ENCODE results near the gene ZDHHC17.

ZDHHC17 gene

DNA sequence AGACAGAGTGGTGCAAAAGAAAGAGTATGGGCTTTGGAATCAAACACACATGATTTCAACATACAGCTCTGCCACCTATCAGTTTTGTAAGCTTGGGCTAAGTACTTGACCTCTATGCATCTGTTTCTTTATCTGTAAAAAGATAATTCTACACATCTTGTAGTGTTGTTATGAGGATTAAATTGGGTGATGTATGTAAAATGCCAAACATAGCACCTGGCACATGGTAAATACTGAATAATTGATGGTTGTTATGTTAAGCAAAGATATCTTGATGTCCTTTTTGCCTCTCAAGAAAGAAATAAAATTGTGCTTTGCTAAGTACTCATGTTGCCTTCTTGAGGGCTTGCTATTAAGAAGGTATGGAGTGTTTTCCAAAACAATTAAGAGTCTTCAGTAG is 117.2 kb downstream of the ZDHHC17 start:
- no peak overlapping the region for H3K9ac ChIP-seq
- H3K9me3 ChIP-seq (ENCODE audit: control insufficient read depth, low read length) = no peaks in the 10 kb centered on the region
- peaks cover 5% of the 10 kb centered on the region for H3K4me1 ChIP-seq
- TF ChIP-seq, protein P1, sequence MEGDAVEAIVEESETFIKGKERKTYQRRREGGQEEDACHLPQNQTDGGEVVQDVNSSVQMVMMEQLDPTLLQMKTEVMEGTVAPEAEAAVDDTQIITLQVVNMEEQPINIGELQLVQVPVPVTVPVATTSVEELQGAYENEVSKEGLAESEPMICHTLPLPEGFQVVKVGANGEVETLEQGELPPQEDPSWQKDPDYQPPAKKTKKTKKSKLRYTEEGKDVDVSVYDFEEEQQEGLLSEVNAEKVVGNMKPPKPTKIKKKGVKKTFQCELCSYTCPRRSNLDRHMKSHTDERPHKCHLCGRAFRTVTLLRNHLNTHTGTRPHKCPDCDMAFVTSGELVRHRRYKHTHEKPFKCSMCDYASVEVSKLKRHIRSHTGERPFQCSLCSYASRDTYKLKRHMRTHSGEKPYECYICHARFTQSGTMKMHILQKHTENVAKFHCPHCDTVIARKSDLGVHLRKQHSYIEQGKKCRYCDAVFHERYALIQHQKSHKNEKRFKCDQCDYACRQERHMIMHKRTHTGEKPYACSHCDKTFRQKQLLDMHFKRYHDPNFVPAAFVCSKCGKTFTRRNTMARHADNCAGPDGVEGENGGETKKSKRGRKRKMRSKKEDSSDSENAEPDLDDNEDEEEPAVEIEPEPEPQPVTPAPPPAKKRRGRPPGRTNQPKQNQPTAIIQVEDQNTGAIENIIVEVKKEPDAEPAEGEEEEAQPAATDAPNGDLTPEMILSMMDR (IDR thresholded peaks at IDR 0.05) = no peak
- no peak overlapping the region for H3K27ac ChIP-seq
- peak overlapping the region; percentile 14 for H2AFZ ChIP-seq
- no peak overlapping the region for H3K4me3 ChIP-seq (ENCODE audit: low read depth, low read length)
- no peaks in the 10 kb centered on the region for H3K36me3 ChIP-seq (ENCODE audit: control insufficient read depth, insufficient read depth, low read length)
- H3K4me2 ChIP-seq (ENCODE audit: low read length) = no peak overlapping the region
- H3K27me3 ChIP-seq (ENCODE audit: control insufficient read depth, insufficient read depth, low read length) = no peaks in the 10 kb centered on the region
- H3K79me2 ChIP-seq = no peaks in the 10 kb centered on the region

DNA sequence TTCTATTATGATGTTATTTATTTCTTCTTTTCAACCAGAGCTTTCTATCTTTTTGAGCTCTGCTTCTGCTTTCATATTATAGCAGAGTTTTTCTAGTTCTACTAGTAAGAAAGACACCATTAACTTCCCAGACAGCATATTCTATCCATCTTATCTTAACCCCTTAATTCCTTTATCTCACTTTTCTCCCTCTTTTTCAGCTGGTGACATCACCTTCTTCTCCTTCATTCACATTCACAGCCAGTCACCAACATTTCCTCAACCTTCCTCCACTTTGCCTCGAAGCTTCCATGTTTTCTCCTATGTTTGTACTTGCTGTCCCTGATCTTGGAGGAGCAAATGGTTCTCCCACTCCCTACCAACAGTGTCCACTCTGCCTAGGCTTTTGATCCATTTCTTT is 118.5 kb downstream of the ZDHHC17 start:
- Histone ChIP-seq H3K27me3 (ENCODE audit: control insufficient read depth, insufficient read depth, low read length) (no peaks in the 10 kb centered on the region), H3K4me1 (peaks cover 2% of the 10 kb centered on the region), H3K27ac (no peak overlapping the region), H3K36me3 (ENCODE audit: control insufficient read depth, insufficient read depth, low read length) (no peaks in the 10 kb centered on the region), H3K4me3 (ENCODE audit: low read depth, low read length) (no peak overlapping the region), H3K79me2 (no peaks in the 10 kb centered on the region), H3K4me2 (ENCODE audit: low read length) (no peak overlapping the region), H2AFZ (no peak overlapping the region), H3K9ac (no peak overlapping the region), H3K9me3 (ENCODE audit: control insufficient read depth, low read length) (no peaks in the 10 kb centered on the region)
- TF ChIP-seq, protein P1 (IDR thresholded peaks at IDR 0.05) = no peak

DNA sequence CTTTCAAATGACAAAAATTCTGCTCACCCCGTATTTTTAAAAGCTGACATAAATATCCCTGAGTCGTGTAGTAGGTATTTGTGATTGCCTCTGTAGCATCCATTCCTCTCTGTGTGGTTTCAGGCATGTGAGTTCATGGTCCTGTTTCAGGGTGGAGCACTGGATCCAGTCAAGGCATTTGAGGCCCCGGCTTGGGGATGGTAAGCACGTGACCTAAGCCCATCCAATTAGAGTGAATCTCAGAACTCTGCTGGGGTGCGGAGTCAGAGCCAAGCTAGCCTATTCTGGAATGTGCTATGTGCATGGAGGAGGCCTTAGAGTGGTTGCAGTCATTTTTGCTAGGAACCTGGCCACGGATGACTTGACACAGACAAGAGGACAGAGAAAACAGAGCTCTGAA is 119.2 kb downstream of the ZDHHC17 start:
- Histone ChIP-seq H3K36me3 (ENCODE audit: control insufficient read depth, insufficient read depth, low read length) (no peaks in the 10 kb centered on the region), H3K4me2 (ENCODE audit: low read length) (no peak overlapping the region), H3K4me3 (ENCODE audit: low read depth, low read length) (no peak overlapping the region), H3K79me2 (no peaks in the 10 kb centered on the region), H3K27me3 (ENCODE audit: control insufficient read depth, insufficient read depth, low read length) (no peaks in the 10 kb centered on the region), H2AFZ (no peak overlapping the region), H3K9ac (no peak overlapping the region), H3K4me1 (peaks cover under 1% of the 10 kb centered on the region), H3K9me3 (ENCODE audit: control insufficient read depth, low read length) (no peaks in the 10 kb centered on the region), H3K27ac (no peak overlapping the region)
- TF ChIP-seq, protein P1 (IDR thresholded peaks at IDR 0.05) = no peak

DNA sequence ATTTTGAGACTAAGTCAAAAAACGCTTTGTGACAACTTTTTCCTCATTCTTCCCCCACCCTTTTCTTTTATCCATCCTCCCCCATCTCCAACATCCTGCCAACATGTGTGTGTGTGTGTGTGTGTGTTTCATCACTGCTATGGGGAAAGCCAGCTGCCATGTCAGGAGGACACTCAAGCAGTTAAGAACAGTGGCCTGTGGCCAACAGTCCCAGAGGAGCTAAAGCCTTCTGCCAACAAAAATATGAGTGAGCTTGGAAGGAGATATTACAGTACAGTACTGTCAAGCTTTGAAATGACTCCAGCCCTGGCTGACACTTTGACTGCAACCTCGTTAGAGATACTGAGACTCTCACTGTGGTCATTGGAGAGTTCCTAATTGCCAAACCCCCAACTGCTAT is 119.9 kb downstream of the ZDHHC17 start:
- no peaks in the 10 kb centered on the region for H3K79me2 ChIP-seq

DNA sequence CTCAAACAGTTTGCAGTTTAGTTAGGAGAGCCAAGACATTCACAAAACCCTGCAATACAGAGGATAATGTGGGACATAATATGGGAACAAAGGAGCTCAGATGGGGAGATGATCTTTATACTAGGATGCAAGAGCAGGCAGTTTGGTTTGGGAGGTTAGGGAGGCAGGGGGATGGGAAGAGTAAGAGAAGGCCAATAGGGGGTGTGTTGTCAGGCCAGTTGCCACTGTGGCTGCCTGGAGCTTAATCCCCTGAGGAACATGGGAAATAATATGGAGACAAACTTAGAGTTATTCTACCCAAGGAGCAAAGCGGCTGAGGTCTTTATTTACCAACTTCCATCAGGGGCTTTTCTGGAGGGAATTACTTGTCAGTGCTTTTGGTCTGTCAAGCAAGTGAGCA is 124.9 kb downstream of the ZDHHC17 start:
- Histone ChIP-seq H3K79me2 (no peaks in the 10 kb centered on the region), H3K27ac (no peak overlapping the region), H3K27me3 (ENCODE audit: control insufficient read depth, insufficient read depth, low read length) (no peaks in the 10 kb centered on the region), H3K9ac (no peak overlapping the region), H3K4me1 (no peaks in the 10 kb centered on the region), H2AFZ (no peak overlapping the region), H3K4me2 (ENCODE audit: low read length) (no peak overlapping the region), H3K4me3 (ENCODE audit: low read depth, low read length) (no peak overlapping the region), H3K36me3 (ENCODE audit: control insufficient read depth, insufficient read depth, low read length) (no peaks in the 10 kb centered on the region), H3K9me3 (ENCODE audit: control insufficient read depth, low read length) (no peaks in the 10 kb centered on the region)
- TF ChIP-seq, protein P1 (IDR thresholded peaks at IDR 0.05) = no peak

More for the DNA sequence above, 119.9 kb downstream of the ZDHHC17 start:
- H3K9me3 ChIP-seq (ENCODE audit: control insufficient read depth, low read length) = no peaks in the 10 kb centered on the region
- H3K4me3 ChIP-seq (ENCODE audit: low read depth, low read length) = no peak overlapping the region
- H3K9ac ChIP-seq = no peak overlapping the region
- H3K27ac ChIP-seq = no peak overlapping the region
- H3K4me1 ChIP-seq = no peaks in the 10 kb centered on the region
- TF ChIP-seq, protein P1 (IDR thresholded peaks at IDR 0.05) = no peak
- H2AFZ ChIP-seq = no peak overlapping the region
- H3K27me3 ChIP-seq (ENCODE audit: control insufficient read depth, insufficient read depth, low read length) = no peaks in the 10 kb centered on the region
- H3K36me3 ChIP-seq (ENCODE audit: control insufficient read depth, insufficient read depth, low read length) = no peaks in the 10 kb centered on the region
- H3K4me2 ChIP-seq (ENCODE audit: low read length) = no peak overlapping the region

Measured in parathyroid adenoma (tissue), 2 donors.